Measurements from ENCODE around the gene TESMIN.

TESMIN gene

GRCh38 chr11:68762481-68762880 lies 11.2 kb upstream of the TESMIN start:
- DNase-seq (ENCODE audit: low spot score), result no peak

GRCh38 chr11:68761801-68762200 lies 10.5 kb upstream of the TESMIN start:
- DNase-seq (ENCODE audit: low spot score), result no peak

GRCh38 chr11:68759991-68760390 lies 8.7 kb upstream of the TESMIN start:
- no peak for DNase-seq (ENCODE audit: low spot score)

GRCh38 chr11:68757711-68758110 lies 6.4 kb upstream of the TESMIN start:
- DNase-seq (ENCODE audit: low spot score), result no peak

- DNase-seq (ENCODE audit: low spot score), result no peak
Observed at GRCh38 chr11:68756171-68756766, 4.9 kb upstream of the TESMIN start.

GRCh38 chr11:68753300-68753699 lies 2.0 kb upstream of the TESMIN start:
- no peak for DNase-seq (ENCODE audit: low spot score)

GRCh38 chr11:68751004-68751325 lies 355 bp downstream of the TESMIN start:
- no peak for DNase-seq (ENCODE audit: low spot score)

GRCh38 chr11:68750195-68751003 lies 921 bp downstream of the TESMIN start:
- no peak for DNase-seq (ENCODE audit: low spot score)

- no peak for DNase-seq (ENCODE audit: low spot score)
Observed at GRCh38 chr11:68749229-68750123, 1.8 kb downstream of the TESMIN start.

- DNase-seq (ENCODE audit: low spot score), result no peak
Observed at GRCh38 chr11:68748061-68748460, 3.3 kb downstream of the TESMIN start.

GRCh38 chr11:68743539-68743938 lies 7.8 kb downstream of the TESMIN start:
- no peak for DNase-seq (ENCODE audit: low spot score)

- DNase-seq (ENCODE audit: low spot score), result no peak
Observed at GRCh38 chr11:68741463-68741862, 9.9 kb downstream of the TESMIN start.

GRCh38 chr11:68735646-68736045 lies 15.7 kb downstream of the TESMIN start:
- no peak for DNase-seq (ENCODE audit: low spot score)

- DNase-seq (ENCODE audit: low spot score), result no peak
Observed at GRCh38 chr11:68735125-68735524, 16.2 kb downstream of the TESMIN start.

GRCh38 chr11:68734111-68734510 lies 17.2 kb downstream of the TESMIN start:
- DNase-seq (ENCODE audit: low spot score), result no peak

GRCh38 chr11:68727783-68728182 lies 23.5 kb downstream of the TESMIN start:
- DNase-seq (ENCODE audit: low spot score), result no peak

GRCh38 chr11:68724293-68724692 lies 27.0 kb downstream of the TESMIN start:
- no peak for DNase-seq (ENCODE audit: low spot score)

GRCh38 chr11:68722143-68722542 lies 29.2 kb downstream of the TESMIN start:
- DNase-seq (ENCODE audit: low spot score), result no peak

GRCh38 chr11:68721075-68721474 lies 30.2 kb downstream of the TESMIN start:
- DNase-seq (ENCODE audit: low spot score), result no peak

- DNase-seq (ENCODE audit: low spot score), result no peak
Observed at GRCh38 chr11:68715456-68716122, 35.7 kb downstream of the TESMIN start.

- no peak for DNase-seq (ENCODE audit: low spot score)
Observed at GRCh38 chr11:68714060-68714856, 37.1 kb downstream of the TESMIN start.

GRCh38 chr11:68711114-68711513 lies 40.2 kb downstream of the TESMIN start:
- DNase-seq (ENCODE audit: low spot score), result no peak
